Measurements from ENCODE around the gene SERINC2. TPM values are rescaled to one million over a fixed set of nuclear protein-coding genes. Genes with fewer than 3 reads are reported as not detected.
"Not testable (repeated sequence)": the region's sequence is repeated elsewhere in the genome, so short reads cannot be mapped to it uniquely, and the experiment has no call there.

Gene SERINC2
- total RNA-seq, 1 experiment from 2014 or later: 14.1 TPM

GRCh38 chr1:31479811-31480210, 66.8 kb downstream of the SERINC2 start:
- WGBS (ENCODE audit: extremely low coverage, insufficient read length, low lambda C conversion rate): no CpG with 5 or more reads among the region's 2 CpGs
- no peak overlapping the region for H3K27ac ChIP-seq (ENCODE audit: insufficient read length, low read depth, low read length)

GRCh38 chr1:31480426-31480825, 67.4 kb downstream of the SERINC2 start:
- H3K27ac ChIP-seq (ENCODE audit: insufficient read length, low read depth, low read length); H3K23me2 ChIP-seq (ENCODE audit: insufficient read length, low read depth, low read length, poor library complexity, severe bottlenecking); H4K8ac ChIP-seq (replicated peaks; ENCODE audit: insufficient read length, low read depth, low read length); H3K79me2 ChIP-seq (ENCODE audit: insufficient read depth, low read length); H3K9me3 ChIP-seq (ENCODE audit: control insufficient read depth, low read depth, low read length); H2BK15ac ChIP-seq (ENCODE audit: low read depth, low read length); H3K27me3 Mint-ChIP-seq (ENCODE audit: low read depth); H3K9ac ChIP-seq (ENCODE audit: extremely low read depth, insufficient read length, low read length); H2BK20ac ChIP-seq (ENCODE audit: low read depth, low read length, poor library complexity, severe bottlenecking); H3K23ac ChIP-seq (ENCODE audit: insufficient read length, low read depth, low read length); H2BK12ac ChIP-seq (ENCODE audit: insufficient read length, low read depth, low read length); H4K5ac ChIP-seq (ENCODE audit: insufficient read length, low read depth, low read length); H2BK120ac ChIP-seq (ENCODE audit: low read depth, low read length, poor library complexity, severe bottlenecking); H3K4ac ChIP-seq (ENCODE audit: low read depth, low read length); H3K27ac Mint-ChIP-seq; DNase-seq; H3K4me2 ChIP-seq (ENCODE audit: insufficient read depth, insufficient read length, low read length); H4K20me1 ChIP-seq (ENCODE audit: control insufficient read depth, insufficient read depth, insufficient read length); H3K56ac ChIP-seq (ENCODE audit: insufficient read length, low read depth, low read length); H3T11ph ChIP-seq (ENCODE audit: low read length); H3K14ac ChIP-seq (ENCODE audit: insufficient read depth, low read length); H2AFZ ChIP-seq (ENCODE audit: low read length); H3K18ac ChIP-seq (ENCODE audit: insufficient read length, low read depth, low read length); H4K91ac ChIP-seq (ENCODE audit: insufficient read length, low read depth, low read length); H3K27me3 ChIP-seq (ENCODE audit: insufficient read depth, low read length); H3K4me3 Mint-ChIP-seq; H2AK5ac ChIP-seq (ENCODE audit: insufficient read length, low read length); H2BK5ac ChIP-seq (ENCODE audit: insufficient read length, low read length); H3K79me1 ChIP-seq (ENCODE audit: insufficient read depth, low read depth, low read length, poor library complexity, severe bottlenecking); H3K4me1 ChIP-seq (ENCODE audit: insufficient read depth, low read length): not testable (repeated sequence)
- H3K36me3 Mint-ChIP-seq (ENCODE audit: insufficient read depth in 1 of 3, low read depth in 3 of 3): peaks cover 4 to 14% (median 10%) of the 10 kb centered on the region in 3 experiments; a peak in 6 of 7 replicates
- no CpG with 5 or more reads among the region's 4 CpGs for WGBS (ENCODE audit: extremely low coverage, insufficient read length, low lambda C conversion rate)
- H3K4me1 Mint-ChIP-seq: peaks cover 23 to 26% of the 10 kb centered on the region in 2 experiments
- H3K9me3 Mint-ChIP-seq: peaks cover 21 to 23% of the 10 kb centered on the region in 2 experiments

More at GRCh38 chr1:31479811-31480210, 66.8 kb downstream of the SERINC2 start:
- Histone ChIP-seq H2BK20ac (ENCODE audit: low read depth, low read length, poor library complexity, severe bottlenecking) (no peak overlapping the region), H3K27me3 (ENCODE audit: insufficient read depth, low read length) (no peaks in the 10 kb centered on the region), H3K4me2 (ENCODE audit: insufficient read depth, insufficient read length, low read length) (no peak overlapping the region), H3K23me2 (ENCODE audit: insufficient read length, low read depth, low read length, poor library complexity, severe bottlenecking) (no peaks in the 10 kb centered on the region), H3K4me1 (ENCODE audit: insufficient read depth, low read length) (no peaks in the 10 kb centered on the region), H2BK5ac (ENCODE audit: insufficient read length, low read length) (no peak overlapping the region), H3K56ac (ENCODE audit: insufficient read length, low read depth, low read length) (no peak overlapping the region), H4K8ac (replicated peaks; ENCODE audit: insufficient read length, low read depth, low read length) (no peak overlapping the region), H3K23ac (ENCODE audit: insufficient read length, low read depth, low read length) (no peak overlapping the region), H2AFZ (ENCODE audit: low read length) (no peak overlapping the region), H3K14ac (ENCODE audit: insufficient read depth, low read length) (no peak overlapping the region), H2BK12ac (ENCODE audit: insufficient read length, low read depth, low read length) (no peak overlapping the region), H3K18ac (ENCODE audit: insufficient read length, low read depth, low read length) (no peak overlapping the region), H3K79me2 (ENCODE audit: insufficient read depth, low read length) (no peaks in the 10 kb centered on the region), H3K9ac (ENCODE audit: extremely low read depth, insufficient read length, low read length) (no peak overlapping the region), H3K9me3 (ENCODE audit: control insufficient read depth, low read depth, low read length) (no peaks in the 10 kb centered on the region), H3T11ph (ENCODE audit: low read length) (no peak overlapping the region), H4K91ac (ENCODE audit: insufficient read length, low read depth, low read length) (no peak overlapping the region), H2AK5ac (ENCODE audit: insufficient read length, low read length) (no peak overlapping the region), H4K20me1 (ENCODE audit: control insufficient read depth, insufficient read depth, insufficient read length) (no peaks in the 10 kb centered on the region), H3K4ac (ENCODE audit: low read depth, low read length) (no peak overlapping the region), H2BK120ac (ENCODE audit: low read depth, low read length, poor library complexity, severe bottlenecking) (no peak overlapping the region), H4K5ac (ENCODE audit: insufficient read length, low read depth, low read length) (no peak overlapping the region), H2BK15ac (ENCODE audit: low read depth, low read length) (no peak overlapping the region), H3K79me1 (ENCODE audit: insufficient read depth, low read depth, low read length, poor library complexity, severe bottlenecking) (no peaks in the 10 kb centered on the region)
- H3K4me3 Mint-ChIP-seq: no peak overlapping the region
- H3K27me3 Mint-ChIP-seq (ENCODE audit: low read depth): peaks cover 5% of the 10 kb centered on the region
- H3K9me3 Mint-ChIP-seq: peaks cover 21 to 23% of the 10 kb centered on the region in 2 experiments
- H3K4me1 Mint-ChIP-seq: peaks cover 17 to 20% of the 10 kb centered on the region in 2 experiments
- TF ChIP-seq CTCF (conservative IDR thresholded peaks at IDR 0.05): no peak
- H3K36me3 Mint-ChIP-seq (ENCODE audit: insufficient read depth in 1 of 3, low read depth in 3 of 3): peaks cover 4 to 14% (median 10%) of the 10 kb centered on the region in 3 experiments; a peak in 6 of 7 replicates
- no peak overlapping the region for H3K27ac Mint-ChIP-seq
- DNase-seq: no peak
